ENCODE data around the gene CSNK1E. TPM values are rescaled to one million over a fixed set of nuclear protein-coding genes. Genes with fewer than 3 reads are reported as not detected.

CSNK1E gene
- total and polyA plus RNA-seq, 9 of the 15 experiments (the other 6 are each of a cell fraction or from before 2014, with no cell fraction given), result 2.7 to 70.0 (median 41.3) TPM

DNA sequence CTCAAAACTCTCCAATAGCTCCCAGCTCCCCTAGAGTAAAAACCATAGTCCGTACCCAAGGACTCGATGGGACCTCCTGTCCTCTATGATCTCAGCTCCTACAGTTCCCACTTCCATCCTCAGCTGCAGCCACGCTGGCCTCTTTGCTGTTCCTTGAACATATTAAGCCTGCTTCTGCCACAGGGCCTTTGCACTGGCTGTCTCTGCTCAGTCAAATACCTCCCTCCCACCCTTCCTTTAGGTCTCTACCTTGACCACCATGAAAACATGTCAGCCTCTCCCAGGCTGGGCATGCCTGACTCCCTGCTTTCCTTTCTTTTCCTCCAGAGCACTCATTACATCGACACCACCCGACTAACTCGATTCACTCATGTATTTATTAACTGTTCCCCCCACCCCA is 69.0 kb downstream of the CSNK1E start:
- no peak for ATAC-seq
- no peaks in the 10 kb centered on the region; the same call in 2 of the 3 replicates for H3K79me2 ChIP-seq (ENCODE audit: control insufficient read depth, insufficient read depth, low read length)
- no peak overlapping the region for H2AFZ ChIP-seq (ENCODE audit: low read depth, low read length)
- BruUV-seq (replicated peaks), result no TSS peak
- ChIA-PET CTCF (ENCODE audit: low intra/inter-chr PET ratio) (no interaction called here), POLR2A (no interaction called here)
- no peak for DNase-seq (ENCODE audit: extremely low read depth in 1 of 4, low spot score in 3 of 4)
- H3K36me3 ChIP-seq (ENCODE audit: control insufficient read depth, insufficient read depth, low read length), result peaks cover 21% of the 10 kb centered on the region; the same call in 1 of the 3 replicates
- H3K27me3 ChIP-seq (ENCODE audit: control insufficient read depth in 2 of 2, insufficient read depth in 2 of 2, low read length in 2 of 2), result no peaks in the 10 kb centered on the region
- H3K4me2 ChIP-seq (ENCODE audit: insufficient read depth, low read length), result no peak overlapping the region
- TF ChIP-seq BCOR (IDR thresholded peaks at IDR 0.05) (peak; percentile 11; the same call in 1 of the 2 replicates), SNIP1 (IDR thresholded peaks at IDR 0.05; ENCODE audit: low read depth) (no peak), KAT8 (IDR thresholded peaks at IDR 0.05; ENCODE audit: low read depth) (no peak), ZNF561 (CRISPR knock-in tag; conservative IDR thresholded peaks at IDR 0.05) (no peak), KAT2B (IDR thresholded peaks at IDR 0.05; ENCODE audit: low read depth, low read length) (no peak), NRF1 (conservative IDR thresholded peaks at IDR 0.05 in 1 of 2, IDR thresholded peaks at IDR 0.05 in 1 of 2) (no peak)
- TF ChIP-seq, protein P1, sequence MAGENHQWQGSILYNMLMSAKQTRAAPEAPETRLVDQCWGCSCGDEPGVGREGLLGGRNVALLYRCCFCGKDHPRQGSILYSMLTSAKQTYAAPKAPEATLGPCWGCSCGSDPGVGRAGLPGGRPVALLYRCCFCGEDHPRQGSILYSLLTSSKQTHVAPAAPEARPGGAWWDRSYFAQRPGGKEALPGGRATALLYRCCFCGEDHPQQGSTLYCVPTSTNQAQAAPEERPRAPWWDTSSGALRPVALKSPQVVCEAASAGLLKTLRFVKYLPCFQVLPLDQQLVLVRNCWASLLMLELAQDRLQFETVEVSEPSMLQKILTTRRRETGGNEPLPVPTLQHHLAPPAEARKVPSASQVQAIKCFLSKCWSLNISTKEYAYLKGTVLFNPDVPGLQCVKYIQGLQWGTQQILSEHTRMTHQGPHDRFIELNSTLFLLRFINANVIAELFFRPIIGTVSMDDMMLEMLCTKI (IDR thresholded peaks at IDR 0.05; ENCODE audit: partially characterized antibody), result no peak
- H3K9ac ChIP-seq (ENCODE audit: insufficient read depth in 1 of 2, low read depth in 2 of 2, low read length in 2 of 2), result no peak overlapping the region
- FAIRE-seq, result no peak
- in situ Hi-C loops (cut with MboI), result no loop called here
- 0 out of 2 replicates have a peak, but pooled peaks cover 7% of the 10 kb centered on the region for H4K20me1 ChIP-seq (replicated peaks; ENCODE audit: control insufficient read depth, insufficient read depth, low read length)
- no peak overlapping the region for H3K4me3 ChIP-seq
- 84% methylated on average over 6 of the region's 6 CpGs for WGBS (ENCODE audit: insufficient coverage, low coverage, missing lambda C conversion rate)
- peaks cover 0 to 4% of the 10 kb centered on the region in 2 experiments; a peak in 2 of 5 replicates for H3K4me1 ChIP-seq (replicated peaks in 1 of 2; ENCODE audit: control insufficient read depth in 2 of 2, insufficient read depth in 2 of 2, low read length in 2 of 2)
- intact Hi-C loops (cut with micrococcal nuclease), result no loop called here
- no peak overlapping the region for H3K27ac ChIP-seq (ENCODE audit: extremely low read depth, low read depth, low read length)
- H3K9me3 ChIP-seq (replicated peaks; ENCODE audit: control insufficient read depth, insufficient read depth, low read depth, low read length), result no peaks in the 10 kb centered on the region
- no peaks in the 10 kb centered on the region for H3K9me1 ChIP-seq (ENCODE audit: control insufficient read depth, insufficient read depth, low read length)
